ENCODE measurements around the gene PIM3.

DNA sequence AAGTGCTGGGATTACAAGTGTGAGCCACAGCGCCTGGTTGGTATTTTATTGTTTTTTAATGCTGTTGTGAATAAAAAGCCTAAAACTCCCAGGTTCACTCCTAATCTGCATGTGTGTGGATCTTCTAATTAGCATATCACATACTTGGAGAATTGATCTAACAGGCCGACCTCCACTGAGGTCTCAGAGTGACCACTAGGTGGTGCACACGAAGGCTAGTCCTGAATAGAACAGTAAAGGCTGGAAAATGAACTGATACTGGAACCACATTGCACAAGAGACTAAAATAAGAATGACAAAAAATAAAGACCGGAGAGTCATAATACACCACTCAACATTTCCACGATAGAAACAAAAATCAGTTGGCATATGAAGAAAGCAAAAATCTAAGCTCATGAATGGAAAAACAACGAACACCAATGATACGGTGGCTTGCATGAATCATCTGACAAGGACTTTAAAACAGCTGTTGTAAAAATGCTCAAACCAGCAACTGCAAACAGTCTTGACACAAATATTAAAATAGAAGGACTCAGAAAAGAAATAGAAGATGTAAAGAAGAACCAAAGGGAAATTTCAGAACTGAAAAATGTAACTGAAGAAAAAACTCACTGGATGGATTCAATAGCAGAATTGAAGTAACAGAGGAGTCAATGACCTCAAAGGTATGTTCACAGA lies 19.2 kb downstream of the PIM3 start:
- TF ChIP-seq, protein P1, sequence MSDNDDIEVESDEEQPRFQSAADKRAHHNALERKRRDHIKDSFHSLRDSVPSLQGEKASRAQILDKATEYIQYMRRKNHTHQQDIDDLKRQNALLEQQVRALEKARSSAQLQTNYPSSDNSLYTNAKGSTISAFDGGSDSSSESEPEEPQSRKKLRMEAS (CRISPR knock-in tag; IDR thresholded peaks at IDR 0.05) = no peak
- no peak for TF ChIP-seq TEAD4 (CRISPR knock-in tag; IDR thresholded peaks at IDR 0.05)
- TF ChIP-seq, protein P2, sequence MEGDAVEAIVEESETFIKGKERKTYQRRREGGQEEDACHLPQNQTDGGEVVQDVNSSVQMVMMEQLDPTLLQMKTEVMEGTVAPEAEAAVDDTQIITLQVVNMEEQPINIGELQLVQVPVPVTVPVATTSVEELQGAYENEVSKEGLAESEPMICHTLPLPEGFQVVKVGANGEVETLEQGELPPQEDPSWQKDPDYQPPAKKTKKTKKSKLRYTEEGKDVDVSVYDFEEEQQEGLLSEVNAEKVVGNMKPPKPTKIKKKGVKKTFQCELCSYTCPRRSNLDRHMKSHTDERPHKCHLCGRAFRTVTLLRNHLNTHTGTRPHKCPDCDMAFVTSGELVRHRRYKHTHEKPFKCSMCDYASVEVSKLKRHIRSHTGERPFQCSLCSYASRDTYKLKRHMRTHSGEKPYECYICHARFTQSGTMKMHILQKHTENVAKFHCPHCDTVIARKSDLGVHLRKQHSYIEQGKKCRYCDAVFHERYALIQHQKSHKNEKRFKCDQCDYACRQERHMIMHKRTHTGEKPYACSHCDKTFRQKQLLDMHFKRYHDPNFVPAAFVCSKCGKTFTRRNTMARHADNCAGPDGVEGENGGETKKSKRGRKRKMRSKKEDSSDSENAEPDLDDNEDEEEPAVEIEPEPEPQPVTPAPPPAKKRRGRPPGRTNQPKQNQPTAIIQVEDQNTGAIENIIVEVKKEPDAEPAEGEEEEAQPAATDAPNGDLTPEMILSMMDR (IDR thresholded peaks at IDR 0.05) = peak; percentile 39; the same call in 1 of the 2 replicates
- TF ChIP-seq ZNF317 (CRISPR knock-in tag; IDR thresholded peaks at IDR 0.05; ENCODE audit: borderline replicate concordance, low read depth) = no peak
- TF ChIP-seq RELA (CRISPR knock-in tag; IDR thresholded peaks at IDR 0.05; ENCODE audit: borderline replicate concordance) = no peak
- TF ChIP-seq, protein P3, sequence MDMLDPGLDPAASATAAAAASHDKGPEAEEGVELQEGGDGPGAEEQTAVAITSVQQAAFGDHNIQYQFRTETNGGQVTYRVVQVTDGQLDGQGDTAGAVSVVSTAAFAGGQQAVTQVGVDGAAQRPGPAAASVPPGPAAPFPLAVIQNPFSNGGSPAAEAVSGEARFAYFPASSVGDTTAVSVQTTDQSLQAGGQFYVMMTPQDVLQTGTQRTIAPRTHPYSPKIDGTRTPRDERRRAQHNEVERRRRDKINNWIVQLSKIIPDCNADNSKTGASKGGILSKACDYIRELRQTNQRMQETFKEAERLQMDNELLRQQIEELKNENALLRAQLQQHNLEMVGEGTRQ (CRISPR knock-in tag; IDR thresholded peaks at IDR 0.05) = no peak
- TF ChIP-seq, protein P4, sequence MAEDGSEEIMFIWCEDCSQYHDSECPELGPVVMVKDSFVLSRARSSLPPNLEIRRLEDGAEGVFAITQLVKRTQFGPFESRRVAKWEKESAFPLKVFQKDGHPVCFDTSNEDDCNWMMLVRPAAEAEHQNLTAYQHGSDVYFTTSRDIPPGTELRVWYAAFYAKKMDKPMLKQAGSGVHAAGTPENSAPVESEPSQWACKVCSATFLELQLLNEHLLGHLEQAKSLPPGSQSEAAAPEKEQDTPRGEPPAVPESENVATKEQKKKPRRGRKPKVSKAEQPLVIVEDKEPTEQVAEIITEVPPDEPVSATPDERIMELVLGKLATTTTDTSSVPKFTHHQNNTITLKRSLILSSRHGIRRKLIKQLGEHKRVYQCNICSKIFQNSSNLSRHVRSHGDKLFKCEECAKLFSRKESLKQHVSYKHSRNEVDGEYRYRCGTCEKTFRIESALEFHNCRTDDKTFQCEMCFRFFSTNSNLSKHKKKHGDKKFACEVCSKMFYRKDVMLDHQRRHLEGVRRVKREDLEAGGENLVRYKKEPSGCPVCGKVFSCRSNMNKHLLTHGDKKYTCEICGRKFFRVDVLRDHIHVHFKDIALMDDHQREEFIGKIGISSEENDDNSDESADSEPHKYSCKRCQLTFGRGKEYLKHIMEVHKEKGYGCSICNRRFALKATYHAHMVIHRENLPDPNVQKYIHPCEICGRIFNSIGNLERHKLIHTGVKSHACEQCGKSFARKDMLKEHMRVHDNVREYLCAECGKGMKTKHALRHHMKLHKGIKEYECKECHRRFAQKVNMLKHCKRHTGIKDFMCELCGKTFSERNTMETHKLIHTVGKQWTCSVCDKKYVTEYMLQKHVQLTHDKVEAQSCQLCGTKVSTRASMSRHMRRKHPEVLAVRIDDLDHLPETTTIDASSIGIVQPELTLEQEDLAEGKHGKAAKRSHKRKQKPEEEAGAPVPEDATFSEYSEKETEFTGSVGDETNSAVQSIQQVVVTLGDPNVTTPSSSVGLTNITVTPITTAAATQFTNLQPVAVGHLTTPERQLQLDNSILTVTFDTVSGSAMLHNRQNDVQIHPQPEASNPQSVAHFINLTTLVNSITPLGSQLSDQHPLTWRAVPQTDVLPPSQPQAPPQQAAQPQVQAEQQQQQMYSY (CRISPR knock-in tag; IDR thresholded peaks at IDR 0.05) = no peak
- TF ChIP-seq, protein P5, sequence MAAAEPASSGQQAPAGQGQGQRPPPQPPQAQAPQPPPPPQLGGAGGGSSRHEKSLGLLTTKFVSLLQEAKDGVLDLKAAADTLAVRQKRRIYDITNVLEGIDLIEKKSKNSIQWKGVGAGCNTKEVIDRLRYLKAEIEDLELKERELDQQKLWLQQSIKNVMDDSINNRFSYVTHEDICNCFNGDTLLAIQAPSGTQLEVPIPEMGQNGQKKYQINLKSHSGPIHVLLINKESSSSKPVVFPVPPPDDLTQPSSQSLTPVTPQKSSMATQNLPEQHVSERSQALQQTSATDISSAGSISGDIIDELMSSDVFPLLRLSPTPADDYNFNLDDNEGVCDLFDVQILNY (CRISPR knock-in tag; IDR thresholded peaks at IDR 0.05) = no peak
- TF ChIP-seq, protein P6, sequence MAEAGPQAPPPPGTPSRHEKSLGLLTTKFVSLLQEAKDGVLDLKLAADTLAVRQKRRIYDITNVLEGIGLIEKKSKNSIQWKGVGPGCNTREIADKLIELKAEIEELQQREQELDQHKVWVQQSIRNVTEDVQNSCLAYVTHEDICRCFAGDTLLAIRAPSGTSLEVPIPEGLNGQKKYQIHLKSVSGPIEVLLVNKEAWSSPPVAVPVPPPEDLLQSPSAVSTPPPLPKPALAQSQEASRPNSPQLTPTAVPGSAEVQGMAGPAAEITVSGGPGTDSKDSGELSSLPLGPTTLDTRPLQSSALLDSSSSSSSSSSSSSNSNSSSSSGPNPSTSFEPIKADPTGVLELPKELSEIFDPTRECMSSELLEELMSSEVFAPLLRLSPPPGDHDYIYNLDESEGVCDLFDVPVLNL (CRISPR knock-in tag; IDR thresholded peaks at IDR 0.05; ENCODE audit: borderline replicate concordance, low read depth) = no peak
- TF ChIP-seq, protein P7, sequence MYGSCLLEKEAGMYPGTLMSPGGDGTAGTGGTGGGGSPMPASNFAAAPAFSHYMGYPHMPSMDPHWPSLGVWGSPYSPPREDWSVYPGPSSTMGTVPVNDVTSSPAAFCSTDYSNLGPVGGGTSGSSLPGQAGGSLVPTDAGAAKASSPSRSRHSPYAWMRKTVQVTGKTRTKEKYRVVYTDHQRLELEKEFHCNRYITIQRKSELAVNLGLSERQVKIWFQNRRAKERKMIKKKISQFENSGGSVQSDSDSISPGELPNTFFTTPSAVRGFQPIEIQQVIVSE (CRISPR knock-in tag; IDR thresholded peaks at IDR 0.05; ENCODE audit: borderline replicate concordance) = no peak
